Upper lobe of left lung (tissue), 4 donors: ENCODE data around the gene NGEF.

Experiments
- CTCF ChIP-seq, 6 experiments: fragments of 450-650 bp in 4 of 6; fragments of 200-600 bp in 2 of 6; sonication (generic) in 2 of 6; IDR thresholded peaks; one replicate each; pipeline ENCODE4 v1.5.1; 2016 to 2019; ENCODE audit warnings: antibody characterized with exemption in 6 of 6
- EP300 ChIP-seq, 4 donors: sonication (generic); formaldehyde crosslinking; IDR thresholded peaks; one replicate each; pipeline ENCODE4 v1.5.1; 2017; ENCODE audit warnings: antibody characterized with exemption in 4 of 4, control low read depth in 2 of 4
- POLR2A ChIP-seq, 4 donors: fragments of 450-650 bp; IDR thresholded peaks; one replicate each; pipeline ENCODE4 v1.5.1; 2016 to 2017; ENCODE audit warnings: antibody characterized with exemption in 4 of 4, mild to moderate bottlenecking in 2 of 4

- TF ChIP-seq POLR2A (IDR thresholded peaks at IDR 0.05), result no peak
- no peak for TF ChIP-seq CTCF (IDR thresholded peaks at IDR 0.05)
- no peak for TF ChIP-seq EP300 (IDR thresholded peaks at IDR 0.05)
Observed at GRCh38 chr2:233005096-233005495, 8.0 kb downstream of the NGEF start.
